GM19099 (cell line): Measurements from ENCODE around the gene CCDC149.

Experiments
- POLR2A ChIP-seq: IDR thresholded peaks from 3 replicates; pipeline ENCODE4 v1.6.1; 2011; ENCODE audit warnings: low read depth; ENCODE audit not compliant: insufficient read length; ENCODE audit errors: extremely low read depth

Gene CCDC149

DNA sequence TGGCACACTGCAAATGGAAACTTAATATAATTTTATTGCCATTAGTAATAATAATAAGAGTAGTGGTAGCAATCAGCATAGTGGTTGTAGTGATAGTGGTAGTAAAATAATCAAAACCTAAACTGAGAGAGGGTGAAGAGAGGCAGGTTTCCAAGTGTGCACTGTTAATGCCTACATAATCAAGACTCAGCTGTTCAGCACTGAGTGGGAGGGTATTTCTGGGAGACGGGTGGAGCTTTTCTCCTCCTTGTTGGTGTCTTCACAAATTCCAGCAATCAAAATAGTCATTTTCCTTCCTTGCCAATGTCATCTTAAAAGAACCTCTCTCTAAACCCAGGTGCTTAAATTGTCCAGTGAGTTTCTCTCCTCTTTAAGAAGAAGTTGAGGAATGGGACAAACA, 18.6 kb downstream of the CCDC149 start:
- no peak for TF ChIP-seq POLR2A

DNA sequence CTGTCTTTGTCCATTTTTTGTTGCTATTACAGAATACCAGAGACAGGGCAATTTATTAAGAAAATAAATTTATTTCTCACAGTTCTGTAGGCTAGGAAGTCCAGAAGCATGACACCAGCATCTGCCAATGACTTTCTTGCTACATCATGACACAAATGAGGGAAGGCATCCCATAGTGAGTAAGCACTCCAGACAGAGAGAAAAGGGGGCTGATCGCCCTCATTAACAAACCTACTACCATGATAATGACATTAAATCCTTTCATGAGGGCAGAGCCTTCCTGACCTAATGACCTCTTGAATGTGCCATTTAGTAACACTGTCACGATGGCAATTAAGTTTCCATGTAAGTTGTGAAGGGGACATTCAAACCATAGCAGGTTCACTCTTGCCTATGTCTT, 20.1 kb downstream of the CCDC149 start:
- no peak for TF ChIP-seq POLR2A

DNA sequence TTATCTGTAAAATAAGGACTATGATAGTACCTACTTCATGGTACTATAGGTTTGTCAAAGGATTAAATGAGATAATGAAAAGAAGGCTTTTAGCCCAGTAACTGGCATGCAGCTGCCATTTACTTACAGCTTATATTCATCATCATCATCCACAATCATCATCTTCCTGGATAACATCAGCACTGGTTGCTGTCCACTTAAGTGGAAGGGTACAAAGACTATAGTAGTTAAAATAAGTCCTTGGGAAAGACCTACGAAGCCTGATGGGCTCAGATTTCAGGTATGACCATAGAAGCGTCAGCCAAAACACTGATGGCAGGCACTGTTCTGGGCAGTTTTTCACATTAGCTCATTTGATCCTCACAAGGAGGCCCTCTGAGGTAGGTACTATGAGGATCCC, 20.6 kb downstream of the CCDC149 start:
- no peak for TF ChIP-seq POLR2A

GRCh38 chr4:24890561-24891126, 22.2 kb downstream of the CCDC149 start:
- no peak for TF ChIP-seq POLR2A

DNA sequence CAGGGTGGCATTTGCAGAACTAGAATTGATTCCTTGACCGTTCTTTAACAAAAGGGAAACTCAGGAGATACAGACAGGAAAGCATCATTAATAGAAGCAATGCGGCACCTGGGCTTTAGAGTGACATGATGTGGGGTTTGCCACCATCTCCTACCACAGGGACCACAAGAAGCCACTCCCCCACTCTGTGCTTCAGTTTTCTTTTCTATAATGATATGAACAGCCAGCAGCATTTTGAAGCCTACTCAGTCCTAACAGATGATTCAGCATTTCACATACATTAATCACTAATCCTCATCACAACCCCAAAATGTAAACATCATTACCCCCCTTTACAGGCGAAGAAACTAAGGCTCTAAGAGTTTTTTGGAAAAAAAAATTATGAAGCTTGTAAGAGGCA, 22.9 kb downstream of the CCDC149 start:
- no peak for TF ChIP-seq POLR2A

GRCh38 chr4:24888475-24889344, 24.1 kb downstream of the CCDC149 start:
- TF ChIP-seq POLR2A: no peak

- TF ChIP-seq POLR2A: no peak
These were observed 24.9 kb downstream of the CCDC149 start for GRCh38 chr4:24887881-24888430.

DNA sequence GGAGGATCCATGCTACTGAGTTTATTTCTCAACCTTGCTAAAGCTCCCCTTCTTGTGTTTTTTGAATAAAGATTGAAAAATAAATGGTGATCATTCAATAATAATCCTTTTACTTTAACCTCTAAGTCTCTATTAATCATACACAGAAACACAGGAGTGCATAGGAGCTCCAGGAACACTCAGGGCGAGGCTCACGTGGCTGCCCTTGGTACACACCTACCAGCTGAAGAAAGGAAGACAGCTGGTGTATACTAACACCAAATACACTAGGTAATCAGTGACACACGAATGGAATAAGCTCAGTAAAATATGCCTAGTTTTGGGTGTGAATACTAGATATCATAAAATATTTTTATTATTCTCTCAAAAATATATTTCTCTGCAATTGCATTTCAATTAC, 26.2 kb downstream of the CCDC149 start:
- no peak for TF ChIP-seq POLR2A

DNA sequence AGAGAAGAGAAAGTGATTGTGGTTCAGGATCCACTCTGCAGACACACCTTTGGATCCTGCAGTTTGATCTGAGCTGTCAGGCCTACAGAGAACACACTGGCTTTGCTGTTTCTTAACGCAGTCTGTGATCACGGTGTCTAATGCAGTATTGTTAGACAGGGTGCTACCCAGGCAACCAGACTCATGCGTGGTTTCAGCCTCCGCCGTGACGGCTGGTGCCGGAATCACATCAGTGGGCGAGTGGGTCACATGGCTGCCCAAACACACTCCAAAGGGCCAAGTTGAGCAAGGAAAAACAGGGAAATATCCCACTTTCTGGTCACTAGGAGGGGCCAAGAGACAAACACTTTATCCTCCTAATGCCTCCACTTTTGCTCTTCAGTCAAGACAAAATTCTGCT, 27.5 kb downstream of the CCDC149 start:
- TF ChIP-seq POLR2A: no peak

- no peak for TF ChIP-seq POLR2A
These were observed 27.9 kb downstream of the CCDC149 start for GRCh38 chr4:24884902-24885301.

- TF ChIP-seq POLR2A: no peak
These were observed 31.2 kb downstream of the CCDC149 start for GRCh38 chr4:24881508-24882196.

DNA sequence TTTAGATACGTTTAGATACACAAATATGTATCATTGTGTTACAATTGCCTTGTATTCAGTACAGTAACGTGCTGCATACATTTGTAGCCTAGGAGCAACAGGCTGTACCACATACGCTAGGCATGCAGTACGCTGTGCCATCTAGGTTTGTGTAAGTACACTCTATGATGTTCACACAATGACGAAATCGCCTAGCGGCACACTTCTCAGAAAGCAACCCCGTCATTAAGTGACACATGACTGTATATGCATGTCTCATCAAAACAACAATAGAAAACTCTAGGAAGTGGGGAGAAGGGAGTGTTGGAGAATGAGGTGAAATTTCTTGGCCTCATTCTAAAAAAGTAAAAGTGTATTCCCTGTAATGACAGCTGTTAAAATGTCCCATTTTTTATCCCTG, 32.7 kb downstream of the CCDC149 start:
- TF ChIP-seq POLR2A: no peak

GRCh38 chr4:24878636-24879016, 34.2 kb downstream of the CCDC149 start:
- no peak for TF ChIP-seq POLR2A

DNA sequence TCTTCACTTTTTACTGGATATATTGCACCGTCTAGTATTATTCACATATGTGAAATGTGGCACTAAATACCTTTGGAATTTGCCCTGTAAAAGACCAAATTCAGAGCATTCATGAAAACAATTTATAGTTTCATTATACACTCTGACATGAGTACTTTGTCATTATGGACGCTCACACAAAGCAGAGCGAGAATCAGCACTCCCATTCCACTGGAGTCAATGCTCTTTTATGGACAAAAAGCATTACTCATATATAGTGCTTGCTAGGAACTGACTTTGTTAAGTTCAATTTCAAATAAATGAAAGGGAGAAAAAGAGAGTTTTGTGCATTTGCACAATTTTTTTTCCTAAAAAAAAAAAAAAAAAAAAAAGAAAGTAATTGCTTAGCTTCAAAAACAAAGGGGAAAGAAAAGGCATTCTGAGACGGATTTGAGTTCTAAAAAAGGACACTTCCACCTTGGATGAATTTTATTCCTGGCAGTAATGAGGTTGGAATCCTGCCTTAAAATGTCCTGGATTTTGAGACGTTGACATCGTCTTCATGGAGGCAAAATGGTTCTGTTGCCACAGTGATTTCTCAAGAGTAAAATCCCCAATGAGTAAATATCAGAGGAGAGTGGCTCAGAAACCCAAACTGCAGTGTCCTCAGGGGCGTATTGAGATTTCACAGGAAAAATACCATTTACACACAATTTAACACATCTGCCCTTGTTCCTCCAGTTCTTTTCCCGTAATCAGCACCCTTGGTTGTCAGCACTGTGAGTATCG, 34.8 kb downstream of the CCDC149 start:
- no peak for TF ChIP-seq POLR2A

DNA sequence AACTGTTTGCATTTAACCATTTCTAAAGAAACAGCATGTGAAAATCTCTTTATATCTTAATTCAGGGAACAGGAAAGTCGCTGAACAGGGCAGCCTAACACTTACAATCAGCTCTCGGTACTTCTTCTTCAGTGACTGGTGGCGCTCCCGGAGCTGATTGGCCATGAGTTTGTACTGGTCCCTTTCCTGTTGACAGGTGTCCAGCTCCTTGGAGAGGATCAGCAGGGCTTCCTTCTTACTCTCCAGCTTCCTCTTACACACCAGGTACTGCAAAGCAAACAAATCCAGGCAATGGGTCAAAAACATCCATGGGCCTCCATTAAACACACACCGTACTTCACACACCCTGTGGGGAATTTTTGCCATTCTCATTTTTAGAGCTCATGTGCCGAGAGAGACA, 36.4 kb downstream of the CCDC149 start:
- TF ChIP-seq POLR2A: no peak
